ENCODE data around the gene ASPHD2.
"Not testable (repeated sequence)": the region's sequence is repeated elsewhere in the genome, so short reads cannot be mapped to it uniquely, and the experiment has no call there.

The ASPHD2 gene

DNA sequence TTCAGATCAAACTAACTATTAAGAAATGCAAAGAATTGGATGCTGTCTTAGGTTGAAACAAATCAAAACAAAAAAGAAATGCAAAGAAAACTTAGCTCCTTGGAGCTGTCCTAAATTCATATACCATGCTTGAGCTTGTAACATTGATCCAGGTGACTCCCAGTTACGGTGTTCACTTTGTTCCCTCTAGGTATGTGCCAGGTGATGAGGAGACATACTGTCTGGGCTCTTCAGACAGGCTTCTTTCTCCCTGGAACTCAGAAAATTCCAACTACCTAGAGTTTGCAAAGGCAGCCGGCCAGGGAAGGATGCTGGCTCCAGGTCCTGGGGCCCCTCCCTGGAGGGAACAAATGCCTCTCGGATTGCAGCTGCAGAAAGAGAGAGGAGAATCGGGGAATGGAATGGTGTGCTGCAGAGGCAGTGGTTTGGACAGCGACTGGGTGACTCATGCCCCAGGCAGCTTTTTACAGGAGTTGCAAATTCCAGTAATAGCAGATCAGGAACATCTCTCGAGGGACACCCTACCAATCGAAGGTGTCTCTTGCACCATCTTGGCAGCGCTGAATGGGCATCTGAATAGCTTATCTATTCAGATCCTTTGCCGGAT lies 12.3 kb upstream of the ASPHD2 start:
- no peak for DNase-seq (ENCODE audit: low read depth)

DNA sequence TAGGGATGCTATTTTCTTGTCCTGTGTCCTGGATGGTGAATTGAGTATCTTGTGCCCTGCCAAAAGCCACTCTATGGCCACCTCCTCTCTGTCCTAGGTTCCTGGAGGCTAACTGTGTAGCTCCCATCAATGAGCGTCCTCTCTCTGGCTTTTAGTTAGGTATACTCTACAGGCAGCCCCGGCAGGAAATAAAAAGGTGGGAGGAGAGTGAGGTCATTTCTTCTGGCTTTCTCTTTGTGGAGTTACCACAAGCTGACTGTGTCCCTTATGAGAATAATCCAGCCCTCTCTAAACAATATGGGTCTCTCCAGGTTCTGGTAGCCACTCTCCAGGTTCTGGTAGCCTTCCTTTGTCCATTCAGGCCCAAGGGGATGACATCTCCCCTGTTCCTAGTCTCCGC lies 11.7 kb upstream of the ASPHD2 start:
- no peak for DNase-seq (ENCODE audit: low read depth)

DNA sequence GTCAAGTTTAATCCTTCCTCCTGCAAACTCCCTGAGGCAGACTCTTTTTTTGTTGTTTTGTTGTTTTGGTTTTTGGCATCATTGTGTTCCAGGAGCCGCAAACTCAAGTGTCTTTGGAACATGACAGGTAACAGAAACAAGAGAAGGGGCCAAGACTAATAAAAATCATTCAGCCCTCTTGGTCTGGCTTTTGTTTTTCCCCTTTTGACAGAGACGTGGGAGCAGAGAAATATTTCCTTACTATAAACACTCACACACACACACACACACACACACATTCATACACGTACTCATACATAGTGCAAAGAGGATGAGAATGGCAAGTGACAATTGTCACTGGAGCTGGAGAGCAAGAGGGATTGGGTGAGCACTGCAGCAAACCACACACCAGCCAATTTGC lies 10.4 kb upstream of the ASPHD2 start:
- no peak for DNase-seq (ENCODE audit: low read depth)

GRCh38 chr22:26426924-26427323 lies 2.1 kb upstream of the ASPHD2 start:
- no peak for DNase-seq (ENCODE audit: low read depth)

- DNase-seq (ENCODE audit: low read depth) = no peak
Measured at GRCh38 chr22:26429458-26430286, 612 bp downstream of the ASPHD2 start.

GRCh38 chr22:26430600-26430999 lies 1.5 kb downstream of the ASPHD2 start:
- DNase-seq (ENCODE audit: low read depth) = no peak

GRCh38 chr22:26431261-26431995 lies 2.4 kb downstream of the ASPHD2 start:
- no peak for DNase-seq (ENCODE audit: low read depth)

- DNase-seq (ENCODE audit: low read depth) = no peak
Measured at GRCh38 chr22:26432619-26433311, 3.7 kb downstream of the ASPHD2 start.

GRCh38 chr22:26433805-26434204 lies 4.7 kb downstream of the ASPHD2 start:
- no peak for DNase-seq (ENCODE audit: low read depth)

DNA sequence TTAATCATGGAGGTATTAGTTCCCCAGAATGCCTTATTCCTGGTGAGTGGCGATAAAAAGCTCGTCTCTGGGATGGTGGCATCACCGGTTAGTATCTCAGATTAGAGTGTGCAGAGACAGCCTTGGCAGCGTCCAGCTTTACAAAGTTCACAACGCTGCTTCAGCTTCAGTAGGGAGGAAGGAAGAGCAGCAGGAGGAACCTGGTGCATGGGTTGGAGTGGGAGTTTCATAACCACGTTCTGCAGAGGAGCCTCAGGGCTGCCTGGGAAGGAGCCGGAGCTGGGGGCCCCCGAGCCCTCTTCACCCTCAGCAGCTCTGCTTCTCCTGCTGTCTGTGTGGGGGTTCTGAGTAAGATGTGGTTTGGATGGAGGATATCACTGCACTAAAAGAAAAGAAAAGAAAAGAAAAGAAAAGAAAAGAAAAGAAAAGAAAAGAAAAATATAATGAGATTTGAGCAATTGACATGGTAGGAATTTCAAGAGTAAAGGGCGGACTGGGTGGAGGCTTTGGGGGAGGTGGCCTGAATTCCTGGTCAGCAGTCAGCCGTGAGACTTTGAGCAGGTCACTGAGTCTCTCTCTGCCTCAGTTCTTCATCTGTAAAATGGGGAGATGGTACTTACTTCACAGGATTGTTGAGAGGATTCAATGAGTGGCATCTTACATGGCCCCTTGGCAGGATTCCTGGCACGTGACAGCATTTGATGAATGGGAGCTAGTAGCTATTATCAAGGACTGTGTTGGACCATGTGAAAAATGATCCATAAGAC lies 6.5 kb downstream of the ASPHD2 start:
- DNase-seq (ENCODE audit: low read depth) = no peak

DNA sequence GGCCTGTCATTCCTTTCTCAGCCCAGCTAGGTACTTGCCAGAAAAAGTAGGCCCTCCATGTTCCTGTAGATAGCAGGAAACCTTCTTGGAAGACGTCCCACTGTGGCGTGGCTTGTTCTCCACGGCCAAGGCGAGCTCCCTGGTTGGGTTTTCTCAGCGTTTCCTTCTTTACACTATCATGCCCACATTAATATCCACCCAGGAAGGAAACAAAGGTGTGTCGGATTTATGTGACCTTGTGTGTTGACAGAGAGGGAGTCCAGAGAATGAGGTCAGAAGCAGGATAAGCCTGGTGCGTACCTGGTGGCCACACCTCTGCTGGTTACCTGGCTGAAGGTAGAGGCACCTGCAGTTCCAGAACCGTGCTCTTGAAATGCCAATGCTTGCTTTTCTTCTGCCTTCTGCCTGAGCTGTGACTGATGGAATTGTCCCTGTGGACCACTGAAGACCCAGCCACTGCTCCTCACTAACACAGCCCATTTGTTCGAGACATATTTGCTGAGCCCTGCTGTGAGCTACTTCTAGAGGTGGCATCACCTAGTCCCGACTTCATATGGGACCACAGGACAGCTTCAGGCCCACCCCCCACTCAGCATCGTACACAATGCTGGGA lies 7.9 kb downstream of the ASPHD2 start:
- no peak for DNase-seq (ENCODE audit: low read depth)

GRCh38 chr22:26437694-26438392 lies 8.8 kb downstream of the ASPHD2 start:
- DNase-seq (ENCODE audit: low read depth) = no peak

- DNase-seq (ENCODE audit: low read depth) = not testable (repeated sequence)
Measured at GRCh38 chr22:26438776-26439175, 9.7 kb downstream of the ASPHD2 start.

- no peak for DNase-seq (ENCODE audit: low read depth)
Measured at GRCh38 chr22:26439559-26439958, 10.5 kb downstream of the ASPHD2 start.

DNA sequence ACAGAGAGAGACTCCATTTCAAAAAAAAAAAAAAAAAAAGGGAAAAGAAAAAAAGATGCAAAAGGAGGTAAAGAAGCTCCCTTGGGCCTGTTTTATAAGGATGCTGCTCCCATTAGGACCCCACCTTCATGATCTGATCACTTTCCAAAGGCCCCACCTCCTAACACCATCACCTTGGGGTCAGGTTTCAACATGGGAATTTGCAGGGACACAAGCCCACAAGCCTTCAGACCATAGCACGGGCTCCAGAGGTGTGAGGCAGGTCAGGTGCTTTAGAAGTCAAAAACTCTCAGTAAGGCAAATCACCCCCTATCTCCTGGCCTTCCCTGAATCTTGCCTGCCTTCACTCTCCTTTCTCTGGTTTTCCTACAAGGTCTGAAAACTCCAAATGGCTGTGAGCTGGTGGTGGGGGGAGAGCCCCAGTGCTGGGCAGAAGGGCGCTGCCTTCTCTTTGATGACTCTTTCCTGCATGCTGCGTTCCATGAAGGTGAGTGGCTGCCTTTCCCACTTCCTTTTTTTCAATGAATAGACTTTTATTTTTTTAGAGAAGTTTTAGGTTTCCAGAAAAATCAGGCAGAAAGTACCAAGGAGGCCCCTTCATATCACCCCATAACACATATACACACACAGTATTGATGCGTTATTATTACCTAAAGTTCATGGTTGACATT lies 13.2 kb downstream of the ASPHD2 start:
- no peak for DNase-seq (ENCODE audit: low read depth)

DNA sequence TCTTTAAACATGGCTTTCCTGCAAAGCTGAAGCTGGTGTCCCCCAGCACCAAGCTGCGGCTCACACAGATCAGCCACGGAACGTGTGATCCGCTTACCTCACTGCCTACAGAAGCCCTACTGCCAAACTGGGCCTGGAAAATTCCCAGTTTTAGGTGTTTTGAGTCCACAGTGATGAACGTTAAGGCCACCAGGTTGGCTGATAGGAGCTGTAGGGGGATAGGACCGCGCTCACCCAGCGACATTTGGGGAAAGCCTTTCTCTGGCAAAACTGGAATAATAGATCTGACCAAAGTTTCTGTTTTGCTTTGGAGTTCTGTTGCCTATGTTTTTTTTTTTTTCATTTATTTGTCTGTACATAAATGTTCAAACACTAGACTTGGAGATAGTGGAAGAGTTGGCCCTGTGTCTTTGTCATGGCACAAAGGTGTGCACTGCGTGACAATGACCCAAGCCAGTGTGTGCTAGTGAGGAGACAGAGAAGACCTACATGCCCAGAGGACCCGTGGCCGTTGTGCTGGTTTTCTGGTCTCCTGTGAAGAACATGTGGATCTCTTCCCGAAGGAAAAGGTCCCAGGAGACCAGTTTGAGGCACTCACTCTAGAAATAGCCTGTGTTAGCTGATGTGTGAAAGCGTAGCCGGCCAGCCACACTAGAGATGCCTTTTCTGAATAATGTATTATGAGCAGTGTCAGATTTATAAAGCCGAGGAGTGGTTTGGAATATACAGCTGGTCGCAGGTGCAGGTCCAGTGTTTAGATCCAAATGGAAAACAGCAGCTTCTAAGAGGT lies 15.0 kb downstream of the ASPHD2 start:
- no peak for DNase-seq (ENCODE audit: low read depth)

DNA sequence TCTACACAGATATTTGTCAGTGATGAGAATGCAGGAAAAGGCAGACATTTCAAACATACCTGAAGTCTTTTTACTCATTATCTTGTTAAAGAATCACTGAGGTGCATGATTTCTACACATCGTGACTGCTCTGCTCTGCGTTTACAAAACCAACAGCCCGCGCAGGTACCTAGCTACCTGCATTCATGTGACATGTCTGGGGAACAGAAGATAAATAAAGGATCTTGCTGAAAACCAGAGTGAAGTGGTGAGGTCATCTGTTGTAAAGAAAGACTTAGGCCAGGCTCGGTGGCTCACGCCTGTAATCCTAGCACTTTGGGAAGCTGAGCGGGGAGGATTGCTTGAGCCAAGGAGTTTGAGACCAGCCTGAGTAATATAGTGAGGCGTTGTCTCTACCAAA lies 15.7 kb downstream of the ASPHD2 start:
- no peak for DNase-seq (ENCODE audit: low read depth)

GRCh38 chr22:26445577-26446275 lies 16.7 kb downstream of the ASPHD2 start:
- no peak for DNase-seq (ENCODE audit: low read depth)

All from activated T-cell treated with anti-CD3 and anti-CD28 coated beads for 24 hours (primary cell).